ENCODE measurements around the gene KCNMA1. TPM values are rescaled to one million over a fixed set of nuclear protein-coding genes. Genes with fewer than 3 reads are reported as not detected.

KCNMA1 gene
- total and polyA plus RNA-seq, 10 donors: 9.3 to 114 (median 51.5) TPM

DNA sequence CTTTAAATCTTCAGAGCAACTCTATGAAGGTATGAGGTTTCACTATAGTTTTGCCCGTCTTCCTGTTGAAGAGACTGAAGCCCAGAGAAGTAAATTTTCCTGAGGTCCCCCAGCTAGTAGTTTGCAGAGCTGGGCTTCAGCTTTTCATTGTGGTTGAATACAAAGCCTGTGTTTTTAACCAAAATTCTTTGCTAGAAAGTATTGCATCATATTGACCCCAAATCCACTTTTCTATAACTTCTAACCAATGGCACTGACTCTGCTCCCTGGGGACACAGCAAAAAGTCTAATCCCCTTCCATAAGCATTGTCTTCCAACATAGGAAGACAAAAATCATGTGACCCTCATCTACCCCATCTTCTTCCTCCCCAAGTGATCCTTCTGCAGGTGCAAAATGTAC lies 93.0 kb downstream of the KCNMA1 start:
- intact Hi-C loops (cut with DNase I; ENCODE audit: low total_unique reads): no loop called here
- H3K4me3 ChIP-seq: no peak overlapping the region
- H3K36me3 ChIP-seq: no peaks in the 10 kb centered on the region
- no peak for DNase-seq
- peaks cover 0 to 15% (median 8%) of the 10 kb centered on the region in 6 donors for H3K4me1 ChIP-seq
- TF ChIP-seq POLR2A (IDR thresholded peaks at IDR 0.05) (no peak), POLR2AphosphoS5 (IDR thresholded peaks at IDR 0.05) (no peak)
- TF ChIP-seq, protein P1, sequence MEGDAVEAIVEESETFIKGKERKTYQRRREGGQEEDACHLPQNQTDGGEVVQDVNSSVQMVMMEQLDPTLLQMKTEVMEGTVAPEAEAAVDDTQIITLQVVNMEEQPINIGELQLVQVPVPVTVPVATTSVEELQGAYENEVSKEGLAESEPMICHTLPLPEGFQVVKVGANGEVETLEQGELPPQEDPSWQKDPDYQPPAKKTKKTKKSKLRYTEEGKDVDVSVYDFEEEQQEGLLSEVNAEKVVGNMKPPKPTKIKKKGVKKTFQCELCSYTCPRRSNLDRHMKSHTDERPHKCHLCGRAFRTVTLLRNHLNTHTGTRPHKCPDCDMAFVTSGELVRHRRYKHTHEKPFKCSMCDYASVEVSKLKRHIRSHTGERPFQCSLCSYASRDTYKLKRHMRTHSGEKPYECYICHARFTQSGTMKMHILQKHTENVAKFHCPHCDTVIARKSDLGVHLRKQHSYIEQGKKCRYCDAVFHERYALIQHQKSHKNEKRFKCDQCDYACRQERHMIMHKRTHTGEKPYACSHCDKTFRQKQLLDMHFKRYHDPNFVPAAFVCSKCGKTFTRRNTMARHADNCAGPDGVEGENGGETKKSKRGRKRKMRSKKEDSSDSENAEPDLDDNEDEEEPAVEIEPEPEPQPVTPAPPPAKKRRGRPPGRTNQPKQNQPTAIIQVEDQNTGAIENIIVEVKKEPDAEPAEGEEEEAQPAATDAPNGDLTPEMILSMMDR (IDR thresholded peaks at IDR 0.05 in 8 of 11, conservative IDR thresholded peaks at IDR 0.05 in 3 of 11): no peak
- no peak overlapping the region for H3K27ac ChIP-seq
- WGBS, 5 donors: 88 to 94% (median 89%) methylated on average over 1 of the region's 1 CpG
- no peaks in the 10 kb centered on the region for H3K27me3 ChIP-seq (replicated peaks in 1 of 7)
- peaks cover 0 to 5% (median 0%) of the 10 kb centered on the region in 8 donors for H3K9me3 ChIP-seq

DNA sequence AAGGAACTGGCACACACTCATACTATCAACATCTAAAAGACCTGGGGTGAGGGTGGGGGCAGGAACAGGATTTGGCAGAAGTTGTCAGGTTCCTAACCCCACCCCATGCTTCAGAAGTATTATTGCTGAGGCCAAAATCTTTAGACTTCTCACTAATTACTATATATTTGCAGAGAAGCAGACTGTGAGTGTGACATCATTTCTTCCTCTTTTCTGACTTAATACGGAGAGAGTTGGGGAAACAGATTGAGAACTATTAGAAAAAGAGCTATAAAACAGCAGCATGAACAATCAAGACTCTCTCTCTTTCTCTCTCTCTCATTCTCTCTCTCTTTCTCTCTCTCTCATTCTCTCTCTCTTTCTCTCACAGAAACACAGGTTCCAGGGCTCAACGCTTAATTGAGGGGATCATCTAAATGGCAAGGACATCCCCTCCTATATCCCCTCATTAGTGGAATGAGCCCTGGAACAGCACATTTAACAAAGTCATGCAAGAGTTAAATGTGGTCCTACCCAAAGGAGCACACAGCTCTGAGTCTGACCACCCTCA lies 94.8 kb downstream of the KCNMA1 start:
- WGBS, 5 donors: 63 to 75% (median 67%) methylated on average over 2 of the region's 2 CpGs
- intact Hi-C loops (cut with DNase I; ENCODE audit: low total_unique reads): no loop called here

DNA sequence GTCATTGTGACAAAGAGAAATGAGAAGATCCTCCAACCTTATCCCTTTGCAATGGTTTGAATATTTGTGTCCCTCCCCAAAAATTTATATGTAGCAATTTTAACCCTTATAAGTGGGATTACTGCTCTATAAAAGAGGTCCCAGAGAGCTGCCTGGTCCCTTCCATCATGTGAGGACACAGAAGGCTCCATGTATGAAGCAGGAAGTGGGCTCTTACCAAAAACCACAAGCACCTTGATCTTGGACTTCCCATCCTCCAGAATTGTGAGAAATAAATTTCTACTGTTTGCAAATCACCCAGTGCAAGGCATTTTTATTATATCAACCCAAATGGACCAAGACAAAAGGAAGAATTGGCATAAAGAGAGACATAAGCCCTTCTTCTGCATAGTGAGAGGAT lies 95.7 kb downstream of the KCNMA1 start:
- Histone ChIP-seq H3K27me3 (replicated peaks in 1 of 7) (no peaks in the 10 kb centered on the region), H3K4me1 (peaks cover 0 to 15% (median 5%) of the 10 kb centered on the region in 6 donors), H3K9me3 (peaks cover 0 to 5% (median 0%) of the 10 kb centered on the region in 8 donors), H3K4me3 (no peak overlapping the region), H3K27ac (peak overlapping the region in 5 of 8 donors; percentile 10 to 63 (median 29)), H3K36me3 (no peaks in the 10 kb centered on the region)
- TF ChIP-seq POLR2AphosphoS5 (IDR thresholded peaks at IDR 0.05): no peak
- TF ChIP-seq, protein P1 (IDR thresholded peaks at IDR 0.05 in 8 of 11, conservative IDR thresholded peaks at IDR 0.05 in 3 of 11): no peak
- no peak for TF ChIP-seq POLR2A (IDR thresholded peaks at IDR 0.05)
- intact Hi-C loops (cut with DNase I; ENCODE audit: low total_unique reads): no loop called here
- no peak for DNase-seq

More for the DNA sequence above, 94.8 kb downstream of the KCNMA1 start:
- Histone ChIP-seq H3K4me3 (no peak overlapping the region), H3K36me3 (no peaks in the 10 kb centered on the region), H3K4me1 (peaks cover 0 to 15% (median 5%) of the 10 kb centered on the region in 6 donors), H3K9me3 (peaks cover 0 to 5% (median 0%) of the 10 kb centered on the region in 8 donors), H3K27me3 (replicated peaks in 1 of 7) (no peaks in the 10 kb centered on the region), H3K27ac (peak overlapping the region in 4 of 8 donors; percentile 10 to 63 (median 42))
- TF ChIP-seq POLR2A (IDR thresholded peaks at IDR 0.05): no peak
- TF ChIP-seq POLR2AphosphoS5 (IDR thresholded peaks at IDR 0.05): no peak
- TF ChIP-seq, protein P1 (IDR thresholded peaks at IDR 0.05 in 8 of 11, conservative IDR thresholded peaks at IDR 0.05 in 3 of 11): no peak
- no peak for DNase-seq

- peaks cover 0 to 15% (median 5%) of the 10 kb centered on the region in 6 donors for H3K4me1 ChIP-seq
- no peak overlapping the region for H3K4me3 ChIP-seq
- 79 to 87% (median 85%) methylated on average over 1 of the region's 1 CpG for WGBS, 5 donors
- intact Hi-C loops (cut with DNase I; ENCODE audit: low total_unique reads): no loop called here
- H3K9me3 ChIP-seq: peaks cover 0 to 5% (median 0%) of the 10 kb centered on the region in 8 donors
- DNase-seq: no peak
- TF ChIP-seq, protein P1 (IDR thresholded peaks at IDR 0.05 in 8 of 11, conservative IDR thresholded peaks at IDR 0.05 in 3 of 11): no peak
- TF ChIP-seq POLR2AphosphoS5 (IDR thresholded peaks at IDR 0.05) (no peak), POLR2A (IDR thresholded peaks at IDR 0.05) (no peak)
- H3K27ac ChIP-seq: peak overlapping the region in 5 of 8 donors; percentile 10 to 63 (median 29)
- H3K27me3 ChIP-seq (replicated peaks in 1 of 7): no peaks in the 10 kb centered on the region
- no peaks in the 10 kb centered on the region for H3K36me3 ChIP-seq
Observed at GRCh38 chr10:77541247-77541646, 96.4 kb downstream of the KCNMA1 start.
